ENCODE results near the gene BCAS3.

- TF ChIP-seq CTCF (IDR thresholded peaks at IDR 0.05) = no peak
- no peak for TF ChIP-seq EZH2 (IDR thresholded peaks at IDR 0.05; ENCODE audit: borderline replicate concordance, insufficient read depth, low read depth, low read length, poor library complexity, severe bottlenecking)
Measured at GRCh38 chr17:60802377-60802776, 124.7 kb downstream of the BCAS3 start.
